Epithelial cell of prostate (primary cell): ENCODE results near the gene WFDC2.
"Not testable (repeated sequence)": the region's sequence is repeated elsewhere in the genome, so short reads cannot be mapped to it uniquely, and the experiment has no call there.

ENCODE experiments used
- DNase-seq: peaks from one replicate; pipeline ENCODE4 v3.0.0-alpha.2; 2011; ENCODE audit warnings: low read depth, low spot score
- H3K27ac ChIP-seq: fragments of 450-650 bp; 2 replicates; pipeline ENCODE4 v1.5.1; 2017; ENCODE audit warnings: mild to moderate bottlenecking

Gene WFDC2

DNA sequence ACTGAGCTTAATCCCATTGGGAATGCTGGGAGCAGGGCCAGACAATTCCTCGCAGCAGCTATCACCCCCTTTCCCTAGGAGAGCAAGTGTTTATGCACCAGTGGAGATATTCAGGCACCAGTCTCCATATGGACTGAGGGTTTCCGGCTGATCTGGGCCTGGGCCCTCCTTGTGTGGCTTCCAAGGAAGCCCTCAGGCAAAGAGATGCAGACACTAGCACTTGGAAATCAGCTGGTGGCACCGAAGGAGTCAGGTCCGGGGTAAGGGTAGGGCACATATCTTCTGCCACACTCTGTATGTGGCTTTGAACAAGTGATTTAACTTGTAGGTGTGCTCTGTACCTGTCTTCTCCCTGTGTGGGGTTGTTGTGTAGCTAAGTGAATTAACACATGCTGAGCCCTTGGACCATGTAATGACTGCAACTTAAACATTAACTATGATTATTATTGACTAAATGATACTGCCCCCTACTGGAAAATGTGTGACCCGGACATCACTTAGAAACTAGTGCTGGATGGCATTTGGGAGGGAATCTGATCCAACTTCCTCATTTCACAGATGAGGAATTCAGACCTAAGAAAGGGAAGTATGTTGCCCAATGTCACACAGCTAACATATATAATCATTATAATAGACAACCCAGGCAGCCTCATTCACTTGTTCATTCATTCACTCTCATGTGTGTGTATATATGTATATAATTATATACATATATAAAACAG lies 19.3 kb upstream of the WFDC2 start:
- H3K27ac ChIP-seq = no peak overlapping the region
- DNase-seq = peak; percentile 3

DNA sequence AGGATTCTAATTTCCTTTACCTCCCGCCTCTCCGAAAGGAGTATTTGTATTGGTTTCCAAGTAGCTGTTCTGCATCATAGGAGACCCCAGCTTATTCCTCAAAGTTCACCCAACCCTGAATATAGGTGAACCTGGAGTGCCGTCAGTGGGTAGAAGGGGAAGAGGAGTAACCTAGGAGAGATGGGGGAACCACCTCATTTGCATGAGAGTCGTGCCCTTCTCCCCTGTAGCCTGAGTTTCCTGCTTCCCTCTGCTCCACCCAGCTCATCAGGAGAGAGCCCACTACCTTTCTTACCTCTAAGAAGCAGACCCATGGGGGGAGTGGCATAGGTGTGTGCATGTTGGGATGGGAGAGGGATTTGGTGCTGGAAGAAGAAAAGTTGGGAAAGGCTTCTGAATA lies 17.3 kb upstream of the WFDC2 start:
- no peak overlapping the region for H3K27ac ChIP-seq
- DNase-seq = no peak

DNA sequence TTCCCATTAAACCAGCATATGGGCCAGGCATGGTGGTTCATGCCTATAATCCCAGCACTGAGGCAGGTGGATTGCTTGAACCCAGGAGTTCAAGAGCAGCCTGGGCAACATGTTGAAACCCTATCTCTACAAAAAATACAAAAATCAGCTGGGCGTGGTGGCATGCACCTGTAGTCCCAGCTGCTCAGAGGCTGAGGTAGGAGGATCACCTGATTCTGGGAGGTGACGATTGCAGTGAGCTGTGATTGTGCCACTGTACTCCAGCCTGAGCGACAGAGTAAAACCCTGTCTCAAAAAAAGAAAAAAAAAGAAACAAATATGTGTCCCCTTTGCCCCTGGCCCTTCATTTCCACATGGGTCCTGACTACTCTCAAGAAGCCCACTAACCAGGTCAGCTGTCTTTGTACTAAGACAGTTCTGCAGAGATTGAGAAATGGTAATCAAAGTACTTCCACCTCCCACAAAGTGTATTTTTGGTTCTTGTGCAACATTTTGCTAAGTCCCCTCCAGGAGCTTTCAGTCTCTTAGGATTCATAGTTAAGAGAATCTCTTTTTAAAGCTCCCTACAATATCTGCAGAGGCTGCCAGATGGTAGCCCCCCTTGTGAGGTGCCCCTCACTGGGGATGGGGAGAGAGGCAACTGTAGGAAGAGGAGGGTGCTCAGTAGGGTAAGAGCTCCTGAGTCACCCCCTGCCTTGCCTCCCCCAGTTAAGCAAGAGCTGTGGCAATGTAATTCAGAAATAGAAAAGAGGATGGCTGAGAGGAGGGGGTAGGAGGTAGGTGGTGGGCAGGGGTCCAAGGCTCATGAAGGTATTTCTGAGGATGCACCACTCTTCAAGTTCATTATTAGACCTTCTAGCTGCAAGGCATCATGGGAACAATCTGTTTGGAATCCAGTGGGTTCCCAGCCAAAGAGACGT lies 16.5 kb upstream of the WFDC2 start:
- no peak for DNase-seq
- H3K27ac ChIP-seq = no peak overlapping the region

DNA sequence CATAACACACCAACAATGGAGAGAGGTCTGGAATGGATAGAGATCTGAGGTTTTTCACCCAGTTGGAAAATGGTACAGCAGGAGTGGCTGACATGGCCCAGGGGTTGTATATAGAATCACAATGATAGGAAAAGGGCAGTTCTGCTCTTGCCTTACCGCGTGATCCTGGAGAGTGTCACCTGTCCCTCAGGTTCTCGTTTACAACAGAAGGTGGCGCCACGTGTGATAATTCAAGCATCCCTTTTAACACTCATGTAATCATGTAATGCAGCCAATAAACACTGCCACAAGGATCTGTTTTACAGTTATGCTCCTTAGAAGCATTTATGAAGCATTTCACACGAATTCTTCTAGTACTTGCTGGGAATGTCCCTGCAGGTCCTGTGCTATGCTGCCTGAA lies 12.9 kb upstream of the WFDC2 start:
- DNase-seq = no peak
- H3K27ac ChIP-seq = no peak overlapping the region

DNA sequence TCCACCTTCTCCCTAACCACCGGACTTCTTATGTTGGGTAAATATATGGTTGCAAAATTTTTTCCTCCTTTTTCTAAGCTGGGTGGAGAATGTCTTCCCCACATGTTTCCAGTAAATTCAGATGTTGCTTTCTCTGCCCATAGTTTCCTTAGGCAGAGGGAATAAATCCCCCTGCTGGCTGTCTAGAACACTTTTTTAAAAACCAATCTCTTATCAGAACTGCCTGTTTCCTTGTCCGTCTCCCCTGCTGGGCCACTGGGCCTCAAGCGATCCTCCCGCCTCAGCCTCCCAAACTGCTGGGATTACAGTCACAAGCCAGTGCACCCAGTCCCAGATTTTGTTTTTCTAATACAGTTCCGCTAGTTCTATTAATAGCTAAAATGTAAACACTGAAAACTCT lies 9.9 kb upstream of the WFDC2 start:
- DNase-seq = no peak
- H3K27ac ChIP-seq = no peak overlapping the region

DNA sequence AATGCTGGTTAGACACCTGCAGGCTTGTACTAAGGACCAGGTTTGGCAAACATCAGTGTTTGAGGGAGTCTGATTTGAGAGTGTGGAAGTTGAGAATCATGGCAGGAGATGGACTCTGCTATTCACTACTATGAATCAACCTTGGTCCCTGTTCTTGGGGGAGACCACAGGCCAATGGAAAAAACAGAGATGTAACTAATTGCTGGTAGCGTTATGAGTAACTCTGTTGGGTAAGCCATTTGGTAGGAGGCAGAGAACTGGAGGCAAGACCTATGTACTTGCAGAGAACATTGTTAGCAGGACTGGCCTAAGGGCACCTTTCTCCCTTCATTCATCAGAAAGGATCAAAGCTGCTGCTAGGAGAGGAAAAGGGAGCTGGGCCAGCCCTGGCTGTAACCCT lies 8.3 kb upstream of the WFDC2 start:
- no peak for DNase-seq

DNA sequence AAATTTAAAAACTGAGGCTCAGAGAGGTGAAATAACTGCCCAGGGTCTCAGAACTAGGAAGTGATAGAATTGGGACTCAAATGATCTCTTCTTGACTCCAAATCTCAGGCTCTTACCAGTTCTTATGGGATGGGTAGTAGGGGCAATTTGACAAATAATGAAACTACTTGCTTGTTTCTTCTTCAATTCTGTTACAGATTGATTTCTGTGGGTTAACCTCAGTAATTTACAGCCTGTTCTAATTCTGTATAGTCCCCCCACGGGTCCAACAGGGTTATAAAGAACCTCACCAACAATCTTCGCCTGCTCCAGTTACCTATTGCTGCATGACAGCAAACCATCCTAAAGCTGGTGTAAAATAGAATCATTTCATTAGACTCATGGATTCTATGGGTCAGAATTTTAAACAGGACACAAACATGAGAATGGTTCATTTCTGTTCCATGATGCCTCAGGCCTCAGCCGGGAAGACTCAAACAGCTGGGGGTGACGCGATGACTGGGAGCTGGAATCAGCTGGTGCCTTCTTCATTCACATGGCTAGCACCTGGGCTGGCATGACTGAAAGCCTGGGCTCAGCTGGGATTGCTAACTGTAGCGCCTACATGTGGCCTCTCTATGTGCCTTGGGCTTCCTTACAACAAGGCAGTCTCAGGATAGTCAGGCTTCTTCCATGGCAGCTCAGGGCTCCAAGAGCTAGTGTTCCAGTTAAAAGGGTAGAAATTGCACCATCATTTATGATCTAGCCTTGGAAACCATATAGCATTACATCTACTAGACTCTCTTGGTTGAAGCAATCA lies 6.6 kb upstream of the WFDC2 start:
- DNase-seq = no peak
- no peak overlapping the region for H3K27ac ChIP-seq

More for the DNA sequence above, 8.3 kb upstream of the WFDC2 start:
- no peak overlapping the region for H3K27ac ChIP-seq

DNA sequence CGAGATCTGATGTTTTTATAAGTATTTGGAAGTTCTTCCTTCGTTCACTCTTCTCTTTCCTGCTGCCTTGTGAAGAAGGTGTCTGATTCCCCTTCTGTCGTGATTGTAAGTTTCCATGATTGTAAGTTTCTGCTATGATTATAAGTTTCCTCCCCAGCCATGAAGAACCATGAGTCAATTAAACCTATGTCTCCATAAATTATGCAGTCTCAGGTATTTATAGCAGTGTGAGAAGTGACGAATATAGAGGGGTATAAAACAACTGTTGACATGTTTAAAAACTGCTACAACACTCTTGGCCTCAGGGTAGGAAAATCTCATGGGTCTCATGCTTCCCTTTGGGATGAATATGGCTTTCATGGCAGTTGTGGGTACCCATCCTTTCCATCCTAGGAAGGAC lies 5.8 kb upstream of the WFDC2 start:
- no peak for DNase-seq
- H3K27ac ChIP-seq = no peak overlapping the region

DNA sequence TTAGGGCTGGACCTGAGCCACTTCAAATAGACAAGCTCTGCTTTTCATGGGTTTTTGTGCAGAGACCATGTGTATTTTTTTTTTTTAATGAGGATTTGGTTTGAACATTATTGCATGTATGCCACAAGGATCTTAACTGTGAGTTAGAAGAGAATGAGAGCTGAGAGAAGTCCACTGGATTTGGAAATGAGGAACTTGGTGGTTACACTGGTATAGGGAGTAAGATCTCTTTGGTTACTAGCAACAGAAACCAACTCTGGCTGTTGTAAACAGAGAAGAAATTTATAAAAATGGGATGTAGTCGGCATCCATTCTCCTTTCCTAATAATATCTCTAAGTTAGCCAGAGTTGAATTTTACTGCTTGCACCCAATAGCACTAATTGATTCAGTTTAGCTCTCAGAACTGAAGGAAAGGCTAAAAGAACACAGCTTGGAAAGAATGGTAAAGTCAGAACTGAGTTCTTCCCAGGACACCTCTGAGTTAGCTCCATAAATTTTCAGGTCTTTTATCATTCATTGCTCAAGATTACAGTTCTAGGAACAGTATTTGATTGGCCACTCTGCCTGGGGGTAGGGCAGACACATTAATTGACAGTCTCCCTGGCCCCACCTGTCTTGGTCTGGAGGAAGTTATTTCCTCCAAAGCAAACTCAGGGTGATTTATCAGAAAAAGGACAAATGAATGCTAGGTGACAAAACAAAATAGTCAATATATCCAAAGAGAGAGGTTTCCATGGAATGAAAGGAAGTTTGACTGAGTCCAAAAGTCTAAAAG lies 3.9 kb upstream of the WFDC2 start:
- DNase-seq = no peak
- no peak overlapping the region for H3K27ac ChIP-seq

DNA sequence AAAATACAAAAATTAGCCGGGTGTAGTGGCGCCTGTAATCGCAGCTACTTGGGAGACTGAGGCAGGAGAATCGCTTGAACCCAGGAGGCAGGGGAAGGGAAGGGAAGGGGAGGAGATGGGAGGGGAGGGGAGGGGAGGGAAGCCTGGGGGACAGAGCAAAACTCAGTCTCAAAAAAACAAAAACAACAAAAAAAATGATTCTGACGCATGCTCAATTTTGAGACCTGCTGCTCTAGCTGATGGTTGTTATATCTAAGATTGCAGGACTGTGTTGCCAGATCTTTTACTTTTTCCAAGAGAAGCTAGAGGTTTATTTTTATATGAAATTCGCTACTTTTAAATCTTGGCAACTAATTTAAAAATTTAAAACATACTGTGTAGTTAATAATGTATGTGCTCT lies 2.4 kb upstream of the WFDC2 start:
- no peak overlapping the region for H3K27ac ChIP-seq
- DNase-seq = no peak

DNA sequence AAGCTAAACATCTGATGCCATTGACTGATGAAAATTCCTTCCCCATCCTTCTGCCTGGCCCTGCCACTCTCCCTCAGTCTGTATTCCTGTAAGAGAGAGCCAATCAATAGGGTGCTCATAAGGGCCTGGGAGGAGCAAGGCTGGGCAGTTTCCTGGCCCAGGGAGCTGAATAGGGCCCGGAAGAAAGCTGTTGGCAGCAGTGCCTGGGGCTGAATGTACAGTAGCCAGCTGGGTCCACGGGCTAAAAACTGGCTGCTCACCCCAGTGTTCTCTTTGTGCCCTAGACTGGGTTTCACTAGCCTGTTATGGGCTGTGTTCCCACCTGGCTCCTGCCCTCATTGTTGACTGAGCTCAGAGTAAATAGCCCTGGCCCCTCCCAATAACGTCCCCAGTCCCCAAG lies 1.7 kb upstream of the WFDC2 start:
- no peak overlapping the region for H3K27ac ChIP-seq
- no peak for DNase-seq

DNA sequence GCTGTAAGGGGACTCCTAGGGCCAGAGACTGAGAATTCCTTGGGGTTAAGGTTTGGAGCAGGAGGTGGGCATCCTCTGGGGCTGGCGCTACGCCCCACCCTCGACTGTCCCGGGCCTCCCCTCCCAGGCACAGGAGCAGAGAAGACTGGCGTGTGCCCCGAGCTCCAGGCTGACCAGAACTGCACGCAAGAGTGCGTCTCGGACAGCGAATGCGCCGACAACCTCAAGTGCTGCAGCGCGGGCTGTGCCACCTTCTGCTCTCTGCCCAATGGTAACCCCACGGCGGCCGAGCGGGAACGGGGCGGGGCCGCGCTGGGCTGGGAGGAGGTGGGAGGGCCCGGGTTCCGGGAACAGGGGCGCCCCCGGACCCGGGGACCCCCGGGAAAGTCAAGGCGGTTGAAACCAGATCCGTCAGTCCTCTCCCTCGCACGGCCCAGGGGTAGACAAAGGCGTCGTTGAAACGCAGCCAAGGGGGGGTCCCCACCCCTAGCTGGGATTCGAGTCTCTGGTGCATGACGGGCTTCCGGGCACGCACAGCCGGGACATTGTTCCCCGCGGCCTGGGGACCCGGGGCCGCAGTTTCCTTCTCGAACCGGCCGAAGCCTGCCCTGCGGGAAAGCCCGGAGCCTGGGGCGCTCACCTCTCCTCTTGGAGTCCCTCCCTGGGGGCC lies 844 bp downstream of the WFDC2 start:
- no peak for DNase-seq
- no peak overlapping the region for H3K27ac ChIP-seq

DNA sequence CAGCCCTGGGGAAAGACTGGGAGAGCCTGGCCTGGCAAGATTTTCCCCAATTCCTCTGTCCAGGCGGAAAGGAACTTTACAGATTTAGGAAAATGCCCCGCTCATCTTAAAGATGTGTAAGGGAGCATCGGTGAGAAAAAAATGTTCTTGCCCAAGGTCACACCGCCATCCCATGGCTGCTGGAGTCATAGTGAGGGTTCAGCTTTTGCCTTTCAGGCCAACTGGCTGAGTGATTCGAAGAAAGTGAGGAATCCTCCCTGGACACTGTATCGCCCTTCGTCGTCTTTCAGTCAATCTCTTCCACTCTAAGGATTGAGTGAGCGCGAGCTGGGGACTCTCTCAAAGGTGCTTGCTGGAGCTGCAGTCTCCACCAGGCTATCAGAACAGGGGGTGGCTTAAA lies 1.4 kb downstream of the WFDC2 start:
- no peak overlapping the region for H3K27ac ChIP-seq
- no peak for DNase-seq

DNA sequence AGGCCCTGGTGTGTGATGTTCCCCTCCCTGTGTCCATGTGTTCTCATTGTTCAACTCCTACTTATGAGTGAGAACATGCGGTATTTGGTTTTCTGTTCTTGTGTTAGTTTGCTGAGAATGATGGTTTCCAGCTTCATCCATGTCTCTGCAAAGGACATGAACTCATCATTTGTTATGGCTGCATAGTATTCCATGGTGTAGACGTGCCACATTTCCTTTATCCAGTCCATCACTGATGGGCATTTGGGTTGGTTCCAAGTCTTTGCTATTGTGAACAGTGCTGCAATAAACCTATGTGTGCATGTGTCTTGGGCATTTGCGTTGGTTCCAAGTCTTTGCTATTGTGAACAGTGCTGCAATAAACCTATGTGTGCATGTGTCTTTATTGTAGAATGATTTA lies 2.7 kb downstream of the WFDC2 start:
- not testable (repeated sequence) for H3K27ac ChIP-seq, DNase-seq

DNA sequence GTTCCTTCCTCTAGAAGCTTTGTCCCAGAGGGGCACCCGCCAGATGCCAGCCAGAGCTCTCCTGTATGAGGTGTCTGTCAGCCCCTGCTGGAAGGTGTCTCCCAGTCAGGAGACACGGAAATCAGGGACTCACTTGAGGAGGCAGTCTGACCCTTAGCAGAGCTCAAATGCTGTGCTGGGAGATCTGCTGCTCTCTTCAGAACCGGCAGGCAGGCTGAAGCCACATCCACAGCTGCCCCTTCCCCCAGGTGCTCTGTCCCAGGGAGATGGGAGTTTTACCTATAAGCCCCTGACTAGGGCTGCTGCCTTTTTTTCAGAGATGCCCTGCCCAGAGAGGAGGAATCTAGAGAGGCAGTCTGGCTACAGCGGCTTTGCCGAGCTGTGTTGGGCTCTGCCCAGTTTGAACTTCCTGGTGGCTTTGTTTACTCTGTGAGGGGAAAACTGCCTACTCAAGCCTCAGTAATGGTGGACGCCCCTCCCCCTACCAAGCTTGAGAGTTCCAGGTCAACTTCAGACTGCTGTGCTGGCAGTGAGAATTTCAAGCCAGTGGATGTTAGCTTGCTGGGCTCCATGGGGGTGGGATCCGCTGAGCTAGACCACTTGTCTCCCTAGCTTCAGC lies 8.1 kb downstream of the WFDC2 start:
- DNase-seq, H3K27ac ChIP-seq: not testable (repeated sequence)

DNA sequence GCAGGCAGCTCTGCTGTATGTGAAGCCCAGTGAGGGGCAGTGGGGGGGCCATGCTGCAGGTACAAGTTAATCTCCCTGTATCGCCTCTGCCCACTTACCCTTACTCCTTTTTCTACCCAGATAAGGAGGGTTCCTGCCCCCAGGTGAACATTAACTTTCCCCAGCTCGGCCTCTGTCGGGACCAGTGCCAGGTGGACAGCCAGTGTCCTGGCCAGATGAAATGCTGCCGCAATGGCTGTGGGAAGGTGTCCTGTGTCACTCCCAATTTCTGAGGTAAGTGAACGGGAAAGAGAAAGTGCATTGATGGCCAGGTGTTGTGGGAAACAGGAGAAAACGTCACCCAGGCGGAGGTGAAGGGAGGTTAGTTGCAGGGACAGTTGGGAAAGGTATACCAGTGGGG lies 10.3 kb downstream of the WFDC2 start:
- H3K27ac ChIP-seq = no peak overlapping the region
- DNase-seq = no peak

DNA sequence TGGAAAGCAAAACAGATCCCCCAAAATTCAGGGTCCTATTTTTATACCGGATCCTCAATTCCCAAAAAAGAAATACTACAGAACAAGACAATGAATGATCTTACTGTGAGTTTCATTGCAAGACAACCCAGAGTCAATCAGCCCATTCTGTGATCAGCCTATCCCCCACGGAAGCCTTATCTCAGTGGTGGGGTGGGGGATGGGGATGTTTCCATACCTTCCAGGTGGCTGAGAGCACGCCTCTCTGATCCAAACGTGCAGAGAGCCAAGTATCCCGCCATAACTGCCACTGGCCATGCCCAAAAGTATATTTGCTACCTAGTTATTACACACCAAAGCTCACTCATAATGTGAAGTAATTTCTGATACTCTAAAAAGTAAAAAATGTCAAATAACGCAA lies 15.1 kb downstream of the WFDC2 start:
- H3K27ac ChIP-seq = no peak overlapping the region
- DNase-seq = no peak

DNA sequence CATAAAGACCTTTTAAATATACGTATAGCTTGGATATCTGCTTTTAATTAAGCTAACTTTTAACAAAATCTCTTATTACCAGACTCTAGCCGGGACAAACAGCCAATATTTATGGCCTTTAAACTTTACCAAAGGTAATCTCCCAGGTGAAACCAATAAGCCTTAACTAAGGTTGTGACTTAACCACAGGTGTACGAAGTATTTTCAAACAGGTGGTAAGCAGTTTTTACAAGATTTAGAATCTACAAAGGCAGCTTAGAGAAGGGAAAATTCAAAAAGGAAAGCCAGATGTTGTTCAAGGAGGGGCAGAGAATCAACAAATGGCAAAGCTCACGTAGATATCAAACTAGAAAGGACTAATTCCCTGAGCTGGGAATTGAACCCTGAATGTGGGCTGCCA lies 15.8 kb downstream of the WFDC2 start:
- no peak for DNase-seq
- no peak overlapping the region for H3K27ac ChIP-seq

DNA sequence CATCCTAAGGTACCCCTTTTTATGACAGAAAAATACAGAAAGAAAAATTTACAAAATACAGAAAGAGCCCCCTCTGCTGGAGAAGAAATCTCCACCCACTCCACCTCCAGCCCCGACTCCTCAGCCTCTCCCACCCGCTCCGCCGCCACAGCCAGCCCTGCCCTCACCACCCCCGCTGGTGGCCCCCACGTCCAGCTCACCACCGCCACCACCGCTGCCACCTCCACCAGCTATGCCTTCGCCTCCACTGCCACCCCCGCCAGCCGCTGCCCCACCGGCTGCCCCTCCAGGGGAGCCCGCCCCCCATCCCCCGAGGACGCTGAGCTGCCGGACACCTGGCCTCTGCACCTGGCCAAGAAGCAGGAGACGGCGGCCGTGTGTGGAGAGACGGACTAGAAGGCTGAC lies 17.7 kb downstream of the WFDC2 start:
- H3K27ac ChIP-seq = no peak overlapping the region
- no peak for DNase-seq
